SK-N-SH (cell line): ENCODE results near the gene MYB. TPM values are rescaled to one million over a fixed set of nuclear protein-coding genes. Genes with fewer than 3 reads are reported as not detected.

Experiments
- CTCF ChIA-PET: fragments of 300-600, 350-600 bp; formaldehyde crosslinking; extraction: SDS; loops from one replicate; lab custom pipeline; 2021; lab: Yijun Ruan, JAX
- POLR2A ChIA-PET: fragments of 350-600 bp; sonication (Branson Sonifier 250); formaldehyde crosslinking; extraction: SDS; loops from one replicate; lab custom pipeline; 2020; ENCODE audit warnings: antibody characterized with exemption, inconsistent platforms; lab: Yijun Ruan, JAX
- DNase-seq: peaks from one replicate; pipeline ENCODE4 v3.0.0; 2012
- H2AFZ ChIP-seq: fragments of 200-600 bp; sonication (generic); 2 replicates; pipeline ENCODE4 v1.8.1; 2016; ENCODE audit warnings: antibody characterized with exemption, mild to moderate bottlenecking, low read depth
- H3F3A ChIP-seq: fragments of 200-600 bp; sonication (generic); replicated peaks from 2 replicates; pipeline ENCODE3; 2016; ENCODE audit warnings: antibody characterized with exemption, mild to moderate bottlenecking; ENCODE audit not compliant: insufficient read depth
- H3K27ac ChIP-seq, 2 experiments: fragments of 200-500 bp in 1 of 2; fragments of 200-600 bp in 1 of 2; sonication (Bioruptor generic) in 1 of 2; sonication (generic), shearing (Covaris generic) in 1 of 2; 2 replicates each; pipeline versions ENCODE4 v1.5.1 to v1.6.1; 2014 to 2016; ENCODE audit warnings: low read depth in 2 of 2, inconsistent platforms in 1 of 2, low read length in 1 of 2, mild to moderate bottlenecking in 1 of 2, mixed read lengths in 1 of 2
- H3K27me3 ChIP-seq: fragments of 200-600 bp; sonication (generic), shearing (Covaris generic); 2 replicates; pipeline ENCODE4 v1.6.1; 2016; ENCODE audit warnings: mixed run types; ENCODE audit not compliant: insufficient read depth
- H3K36me3 ChIP-seq, 2 experiments: fragments of 200-500 bp in 1 of 2; fragments of 200-600 bp in 1 of 2; sonication (Bioruptor generic) in 1 of 2; sonication (generic) in 1 of 2; replicated peaks in 1 of 2; 2 replicates each; pipeline versions ENCODE3 to v1.5.1; 2014 to 2016; ENCODE audit warnings: low read length in 1 of 2, mild to moderate bottlenecking in 1 of 2; ENCODE audit not compliant: insufficient read depth in 2 of 2, control insufficient read depth in 1 of 2
- H3K4me1 ChIP-seq, 2 experiments: fragments of 200-500 bp in 1 of 2; fragments of 200-600 bp in 1 of 2; sonication (Bioruptor generic) in 1 of 2; sonication (generic), shearing (Covaris generic) in 1 of 2; 2 replicates each; pipeline versions ENCODE4 v1.5.1 to v1.6.1; 2014 to 2016; ENCODE audit warnings: low read depth in 1 of 2, low read length in 1 of 2, mixed run types in 1 of 2; ENCODE audit not compliant: insufficient read depth in 2 of 2, control insufficient read depth in 1 of 2
- H3K4me2 ChIP-seq: fragments of 200-600 bp; sonication (generic), shearing (Covaris generic); 2 replicates; pipeline ENCODE4 v1.6.1; 2017; ENCODE audit warnings: mixed run types
- H3K4me3 ChIP-seq, 2 experiments: fragments of 200-500 bp in 1 of 2; fragments of 200-600 bp in 1 of 2; sonication (Bioruptor generic) in 1 of 2; sonication (generic), shearing (Covaris generic) in 1 of 2; 2 replicates each; pipeline versions ENCODE4 v1.5.1 to v1.8.1; 2014 to 2016; ENCODE audit warnings: low read depth in 2 of 2, inconsistent platforms in 1 of 2, low read length in 1 of 2, mild to moderate bottlenecking in 1 of 2, mixed read lengths in 1 of 2, moderate library complexity in 1 of 2
- H3K79me2 ChIP-seq: fragments of 200-600 bp; sonication (generic); 2 replicates; pipeline ENCODE4 v1.8.1; 2017; ENCODE audit warnings: mild to moderate bottlenecking; ENCODE audit not compliant: insufficient read depth
- H3K9ac ChIP-seq: fragments of 200-600 bp; sonication (generic); 2 replicates; pipeline ENCODE4 v1.6.1; 2017; ENCODE audit warnings: mixed run types
- H3K9me2 ChIP-seq: fragments of 200-600 bp; sonication (generic); 2 replicates; pipeline ENCODE4 v1.6.1; 2017; ENCODE audit warnings: mixed run types
- H3K9me3 ChIP-seq: fragments of 200-600 bp; sonication (generic); 2 replicates; pipeline ENCODE4 v1.6.1; 2017; ENCODE audit warnings: mixed run types, mild to moderate bottlenecking, moderate library complexity
- H4K20me1 ChIP-seq: fragments of 200-600 bp; sonication (generic); 2 replicates; pipeline ENCODE4 v1.6.1; 2017; ENCODE audit warnings: mild to moderate bottlenecking, mixed run types; ENCODE audit not compliant: insufficient read depth
- ELF1 ChIP-seq: IDR thresholded peaks from 2 replicates; pipeline ENCODE4 v1.4.0; 2012
- FOXM1 ChIP-seq: IDR thresholded peaks from 2 replicates; pipeline ENCODE4 v1.4.0; 2012; ENCODE audit warnings: low read depth, mild to moderate bottlenecking
- GABPA ChIP-seq: IDR thresholded peaks from 2 replicates; pipeline ENCODE4 v1.4.0; 2012; ENCODE audit warnings: low read depth, mild to moderate bottlenecking
- GATA2 ChIP-seq: sonication (generic); formaldehyde crosslinking; IDR thresholded peaks from 2 replicates; pipeline ENCODE4 v1.5.0; 2020; ENCODE audit warnings: mild to moderate bottlenecking, missing genetic modification reagents
- JUND ChIP-seq: IDR thresholded peaks from 2 replicates; pipeline ENCODE4 v1.4.0; 2012
- MAX ChIP-seq: IDR thresholded peaks from 2 replicates; pipeline ENCODE4 v1.4.0; 2012; ENCODE audit warnings: low read depth
- MEF2A ChIP-seq: IDR thresholded peaks from 2 replicates; pipeline ENCODE4 v1.4.0; 2012; ENCODE audit warnings: low read depth, borderline replicate concordance
- MXI1 ChIP-seq: IDR thresholded peaks from 2 replicates; pipeline ENCODE4 v1.6.1; 2012; ENCODE audit warnings: mild to moderate bottlenecking, low read depth, low read length, improper control_type of control experiment
- NFIC ChIP-seq: IDR thresholded peaks from 2 replicates; pipeline ENCODE4 v1.4.0; 2012; ENCODE audit warnings: borderline replicate concordance
- NRF1 ChIP-seq: IDR thresholded peaks from 2 replicates; pipeline ENCODE4 v1.6.1; 2012; ENCODE audit warnings: low read depth, mild to moderate bottlenecking, low read length
- POLR2AphosphoS5 ChIP-seq: IDR thresholded peaks from 2 replicates; pipeline ENCODE4 v1.6.1; 2012; ENCODE audit warnings: low read depth, low read length
- RCOR1 ChIP-seq: fragments of 150-350 bp; IDR thresholded peaks from 2 replicates; pipeline ENCODE4 v1.6.1; 2017; ENCODE audit warnings: antibody characterized with exemption, low read length
- RFX5 ChIP-seq: IDR thresholded peaks from 2 replicates; pipeline ENCODE4 v1.6.1; 2012; ENCODE audit warnings: mild to moderate bottlenecking, improper control_type of control experiment, low read length
- SIN3A ChIP-seq: IDR thresholded peaks from 2 replicates; pipeline ENCODE4 v1.6.1; 2012; ENCODE audit warnings: low read depth, mild to moderate bottlenecking, low read length, moderate library complexity, borderline replicate concordance
- TCF12 ChIP-seq: IDR thresholded peaks from 2 replicates; pipeline ENCODE4 v1.4.0; 2012
- YY1 ChIP-seq: IDR thresholded peaks from 2 replicates; pipeline ENCODE4 v1.4.0; 2012; ENCODE audit warnings: low read depth, mild to moderate bottlenecking
- WGBS: methylation state at CpG from one replicate; pipeline ENCODE4 v1.1.6; 2017; ENCODE audit warnings: low lambda C conversion rate; 5-methylcytosine and 5-hydroxymethylcytosine counted together
- polyA plus RNA-seq, 3 experiments: library from polyadenylated mRNA; depleted of rRNA; stranded (reverse); fragments of >200 nt; gene quantifications; 2 replicates each; pipeline ENCODE4 v1.2.3, GENCODE V29; 2012
- TF ChIP-seq, protein P1 (sequence below): fragments of 150-350 bp; IDR thresholded peaks from 2 replicates; pipeline ENCODE4 v1.6.1; 2017; ENCODE audit warnings: antibody characterized with exemption, low read length, low read depth, borderline replicate concordance
- TF ChIP-seq, protein P2 (sequence below): fragments of 200-600 bp; sonication (generic); IDR thresholded peaks from 2 replicates; pipeline ENCODE4 v1.6.1; 2017; ENCODE audit warnings: antibody characterized with exemption, mild to moderate bottlenecking, moderate library complexity
- TF ChIP-seq, protein P3 (sequence below): IDR thresholded peaks from 2 replicates; pipeline ENCODE4 v1.4.0; 2012; ENCODE audit warnings: low read depth, borderline replicate concordance
- TF ChIP-seq, protein P4 (sequence below): IDR thresholded peaks from 2 replicates; pipeline ENCODE4; 2012

The MYB gene
- polyA plus RNA-seq, 1 of the 3 experiments (the other 2 are of a cell fraction) = 0.85 TPM

GRCh38 chr6:135260612-135261011 lies 79.5 kb downstream of the MYB start:
- Histone ChIP-seq H3K27me3 (no peaks in the 10 kb centered on the region), H3K27ac (no peak overlapping the region), H3K9me3 (no peaks in the 10 kb centered on the region), H3K9me2 (no peaks in the 10 kb centered on the region), H3K4me2 (no peak overlapping the region), H3K36me3 (no peaks in the 10 kb centered on the region), H3K4me1 (no peaks in the 10 kb centered on the region; a peak in 1 of 4 replicates), H2AFZ (no peak overlapping the region)
- DNase-seq = no peak
- WGBS = 90% methylated on average over 4 of the region's 4 CpGs
- POLR2A ChIA-PET = no interaction called here
- TF ChIP-seq, protein P1, sequence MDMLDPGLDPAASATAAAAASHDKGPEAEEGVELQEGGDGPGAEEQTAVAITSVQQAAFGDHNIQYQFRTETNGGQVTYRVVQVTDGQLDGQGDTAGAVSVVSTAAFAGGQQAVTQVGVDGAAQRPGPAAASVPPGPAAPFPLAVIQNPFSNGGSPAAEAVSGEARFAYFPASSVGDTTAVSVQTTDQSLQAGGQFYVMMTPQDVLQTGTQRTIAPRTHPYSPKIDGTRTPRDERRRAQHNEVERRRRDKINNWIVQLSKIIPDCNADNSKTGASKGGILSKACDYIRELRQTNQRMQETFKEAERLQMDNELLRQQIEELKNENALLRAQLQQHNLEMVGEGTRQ = no peak
- no peak for TF ChIP-seq GABPA
- TF ChIP-seq POLR2AphosphoS5 = no peak
- no peak for TF ChIP-seq GATA2 (CRISPR knock-in tag)
- TF ChIP-seq TCF12 = no peak
- TF ChIP-seq NRF1 = no peak
- TF ChIP-seq RCOR1 = no peak
- TF ChIP-seq, protein P2, sequence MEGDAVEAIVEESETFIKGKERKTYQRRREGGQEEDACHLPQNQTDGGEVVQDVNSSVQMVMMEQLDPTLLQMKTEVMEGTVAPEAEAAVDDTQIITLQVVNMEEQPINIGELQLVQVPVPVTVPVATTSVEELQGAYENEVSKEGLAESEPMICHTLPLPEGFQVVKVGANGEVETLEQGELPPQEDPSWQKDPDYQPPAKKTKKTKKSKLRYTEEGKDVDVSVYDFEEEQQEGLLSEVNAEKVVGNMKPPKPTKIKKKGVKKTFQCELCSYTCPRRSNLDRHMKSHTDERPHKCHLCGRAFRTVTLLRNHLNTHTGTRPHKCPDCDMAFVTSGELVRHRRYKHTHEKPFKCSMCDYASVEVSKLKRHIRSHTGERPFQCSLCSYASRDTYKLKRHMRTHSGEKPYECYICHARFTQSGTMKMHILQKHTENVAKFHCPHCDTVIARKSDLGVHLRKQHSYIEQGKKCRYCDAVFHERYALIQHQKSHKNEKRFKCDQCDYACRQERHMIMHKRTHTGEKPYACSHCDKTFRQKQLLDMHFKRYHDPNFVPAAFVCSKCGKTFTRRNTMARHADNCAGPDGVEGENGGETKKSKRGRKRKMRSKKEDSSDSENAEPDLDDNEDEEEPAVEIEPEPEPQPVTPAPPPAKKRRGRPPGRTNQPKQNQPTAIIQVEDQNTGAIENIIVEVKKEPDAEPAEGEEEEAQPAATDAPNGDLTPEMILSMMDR = no peak
- no peak for TF ChIP-seq YY1
- no peak for TF ChIP-seq SIN3A
- TF ChIP-seq, protein P3, sequence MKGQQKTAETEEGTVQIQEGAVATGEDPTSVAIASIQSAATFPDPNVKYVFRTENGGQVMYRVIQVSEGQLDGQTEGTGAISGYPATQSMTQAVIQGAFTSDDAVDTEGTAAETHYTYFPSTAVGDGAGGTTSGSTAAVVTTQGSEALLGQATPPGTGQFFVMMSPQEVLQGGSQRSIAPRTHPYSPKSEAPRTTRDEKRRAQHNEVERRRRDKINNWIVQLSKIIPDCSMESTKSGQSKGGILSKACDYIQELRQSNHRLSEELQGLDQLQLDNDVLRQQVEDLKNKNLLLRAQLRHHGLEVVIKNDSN = no peak
- no peak for TF ChIP-seq ELF1
- TF ChIP-seq, protein P4, sequence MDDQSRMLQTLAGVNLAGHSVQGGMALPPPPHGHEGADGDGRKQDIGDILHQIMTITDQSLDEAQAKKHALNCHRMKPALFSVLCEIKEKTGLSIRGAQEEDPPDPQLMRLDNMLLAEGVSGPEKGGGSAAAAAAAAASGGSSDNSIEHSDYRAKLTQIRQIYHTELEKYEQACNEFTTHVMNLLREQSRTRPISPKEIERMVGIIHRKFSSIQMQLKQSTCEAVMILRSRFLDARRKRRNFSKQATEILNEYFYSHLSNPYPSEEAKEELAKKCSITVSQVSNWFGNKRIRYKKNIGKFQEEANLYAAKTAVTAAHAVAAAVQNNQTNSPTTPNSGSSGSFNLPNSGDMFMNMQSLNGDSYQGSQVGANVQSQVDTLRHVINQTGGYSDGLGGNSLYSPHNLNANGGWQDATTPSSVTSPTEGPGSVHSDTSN = no peak
- TF ChIP-seq MEF2A = no peak
- no peak for TF ChIP-seq NFIC
- no peak for TF ChIP-seq RFX5
- TF ChIP-seq MAX = no peak
- no peak for TF ChIP-seq JUND
- TF ChIP-seq FOXM1 = no peak
- TF ChIP-seq MXI1 = no peak
- TF ChIP-seq, all 33 proteins: peak for 0
- Histone ChIP-seq H3K9ac (no peak overlapping the region), H3K4me3 (no peak overlapping the region), H3F3A (no peaks in the 10 kb centered on the region), H4K20me1 (no peaks in the 10 kb centered on the region), H3K79me2 (no peaks in the 10 kb centered on the region)
- CTCF ChIA-PET = no interaction called here
